GM20431 (cell line): ENCODE results near the gene COL7A1.

ENCODE experiments used
- in situ Hi-C: fragments of 300-500 bp; cut with MseI, MboI; formaldehyde crosslinking; loops from one replicate; pipeline ENCODE4 v1.15.0; 2020; ENCODE audit warnings: low sequenced_read_pairs; ENCODE audit not compliant: unreplicated experiment

COL7A1 gene

DNA sequence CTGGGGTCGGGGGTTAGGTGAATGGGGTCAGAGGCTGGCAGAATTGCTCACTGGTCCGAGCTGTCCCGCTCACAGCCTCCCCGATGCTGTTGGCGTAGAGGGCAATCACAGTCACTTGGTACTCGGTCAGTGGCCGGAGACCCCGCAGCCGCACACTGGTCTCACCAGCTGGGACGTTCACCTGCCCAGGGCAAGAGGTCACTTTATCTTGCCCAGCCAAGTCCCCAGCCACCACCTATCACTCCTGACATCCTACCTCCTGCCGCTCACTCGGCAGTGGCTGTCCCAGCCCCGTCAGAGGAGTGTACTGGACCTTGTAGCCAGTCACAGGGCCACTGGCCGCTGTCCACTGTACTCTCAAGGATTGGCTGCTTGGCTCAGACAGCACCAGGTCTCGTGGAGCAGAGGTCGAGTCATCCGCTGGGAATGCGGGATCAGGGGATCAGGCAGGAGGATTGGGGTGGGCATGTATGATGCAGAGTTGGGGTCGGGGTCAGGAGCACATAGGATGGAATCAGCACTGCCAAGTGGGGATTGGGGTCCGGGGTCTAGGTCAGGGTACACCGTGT is 2.5 kb downstream of the COL7A1 start:
- in situ Hi-C loops, result no loop called here

GRCh38 chr3:48591886-48592518 is 3.1 kb downstream of the COL7A1 start:
- in situ Hi-C loops, result no loop called here

- in situ Hi-C loops, result no loop called here
Observed at GRCh38 chr3:48591436-48591835, 3.7 kb downstream of the COL7A1 start.

GRCh38 chr3:48588230-48588629 is 6.9 kb downstream of the COL7A1 start:
- in situ Hi-C loops, result no loop called here

- in situ Hi-C loops, result no loop called here
Observed at GRCh38 chr3:48587686-48588085, 7.4 kb downstream of the COL7A1 start.

- in situ Hi-C loops, result no loop called here
Observed at GRCh38 chr3:48585411-48585810, 9.7 kb downstream of the COL7A1 start.

DNA sequence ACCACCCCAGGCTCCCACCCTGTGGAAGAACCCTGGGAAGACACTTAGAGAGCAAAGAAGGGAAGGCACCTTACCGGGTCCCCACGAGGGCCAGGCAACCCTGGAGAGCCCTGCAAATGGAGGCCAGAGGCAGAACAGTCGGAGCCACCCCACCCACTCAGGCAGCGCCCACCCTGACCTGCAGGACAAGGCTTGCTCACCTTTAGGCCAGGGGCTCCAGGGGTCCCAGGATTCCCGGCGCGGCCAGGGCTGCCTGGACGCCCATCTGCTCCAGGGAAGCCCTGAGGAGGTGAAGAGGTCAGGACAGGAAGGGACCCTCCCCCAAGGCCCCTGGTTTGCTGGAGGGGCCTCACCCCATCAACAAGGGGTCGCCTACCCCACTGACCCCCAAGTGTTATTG is 10.3 kb downstream of the COL7A1 start:
- in situ Hi-C loops, result no loop called here

- in situ Hi-C loops, result no loop called here
Observed at GRCh38 chr3:48581621-48582481, 13.3 kb downstream of the COL7A1 start.

GRCh38 chr3:48576647-48577046 is 18.5 kb downstream of the COL7A1 start:
- in situ Hi-C loops, result no loop called here

- in situ Hi-C loops, result no loop called here
Observed at GRCh38 chr3:48575366-48575765, 19.8 kb downstream of the COL7A1 start.

- in situ Hi-C loops, result no loop called here
Observed at GRCh38 chr3:48573973-48574585, 21.1 kb downstream of the COL7A1 start.

- in situ Hi-C loops, result no loop called here
Observed at GRCh38 chr3:48572517-48572916, 22.6 kb downstream of the COL7A1 start.

DNA sequence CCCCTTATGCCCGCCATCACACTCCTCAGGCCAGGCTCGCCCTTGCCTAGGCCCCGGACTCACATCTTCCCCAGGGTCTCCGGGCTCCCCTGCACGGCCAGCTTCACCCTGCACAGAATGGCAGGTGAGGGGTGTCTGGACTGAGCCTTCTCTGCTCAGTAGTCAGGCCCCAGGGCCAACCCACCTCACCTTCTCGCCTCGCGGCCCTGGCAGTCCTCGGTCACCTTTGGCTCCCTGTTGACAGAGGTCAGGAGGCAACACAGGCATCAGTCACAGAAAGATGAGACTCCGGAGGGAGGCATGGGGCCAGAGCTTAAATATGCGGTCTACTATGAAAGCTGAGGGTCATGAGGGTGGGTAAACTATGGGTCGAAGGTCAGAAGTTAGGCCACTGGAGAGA is 23.2 kb downstream of the COL7A1 start:
- in situ Hi-C loops, result no loop called here

GRCh38 chr3:48569808-48570450 is 25.2 kb downstream of the COL7A1 start:
- in situ Hi-C loops, result no loop called here

DNA sequence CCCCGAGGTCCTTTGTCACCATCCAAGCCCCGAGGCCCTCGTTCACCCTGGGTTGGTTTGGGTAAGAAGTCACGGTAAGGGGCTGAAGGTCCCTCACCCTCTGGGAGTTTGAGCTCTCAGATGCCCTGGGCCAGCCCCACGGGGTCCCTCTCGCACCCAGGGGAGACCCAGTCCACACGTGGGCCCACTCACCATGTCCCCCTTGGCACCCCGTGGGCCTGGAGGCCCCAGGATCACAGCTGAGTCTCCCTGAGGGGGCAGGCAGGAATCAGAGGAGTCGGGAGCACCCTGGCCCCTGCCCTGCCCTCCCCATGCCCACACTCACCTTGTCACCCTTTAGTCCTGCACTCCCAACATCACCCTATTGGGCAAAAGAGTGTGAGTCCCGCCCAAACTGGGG is 25.7 kb downstream of the COL7A1 start:
- in situ Hi-C loops, result no loop called here

DNA sequence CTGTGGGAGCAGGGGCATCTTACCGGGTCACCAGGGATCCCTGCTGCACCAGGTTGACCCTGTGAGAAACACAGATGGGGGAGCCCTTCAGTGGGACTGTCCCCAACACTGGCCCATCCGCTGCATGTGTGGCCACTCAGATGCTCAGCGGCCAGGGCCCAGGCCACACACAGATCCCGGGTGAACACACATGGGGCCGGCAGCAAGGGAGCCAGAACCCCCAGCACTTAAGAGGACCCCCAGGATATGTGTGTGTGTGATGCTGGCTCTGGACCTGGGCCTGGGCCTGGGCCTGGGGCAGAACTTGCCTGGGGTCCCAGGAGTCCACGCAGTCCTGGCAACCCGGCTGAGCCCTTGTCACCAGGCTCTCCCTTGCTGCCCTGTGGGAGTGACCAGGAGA is 26.7 kb downstream of the COL7A1 start:
- in situ Hi-C loops, result no loop called here

DNA sequence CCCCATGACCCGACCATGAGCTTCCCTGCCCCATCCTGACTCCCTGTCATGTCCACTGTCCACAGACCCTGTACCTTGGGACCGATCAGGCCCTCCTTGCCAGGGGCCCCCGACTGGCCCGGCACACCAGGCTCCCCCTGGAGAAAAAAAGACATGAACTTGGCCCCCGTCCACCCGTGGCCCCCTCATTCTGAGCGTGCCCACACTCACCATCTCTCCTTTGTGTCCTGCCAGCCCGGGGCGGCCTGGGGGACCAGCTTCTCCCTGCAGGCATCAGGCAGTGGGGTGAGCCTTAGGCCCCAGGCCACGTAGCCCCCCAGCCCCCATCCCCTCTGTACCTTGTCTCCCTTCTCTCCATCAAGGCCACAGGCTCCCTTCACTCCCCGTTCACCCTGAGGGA is 27.6 kb downstream of the COL7A1 start:
- in situ Hi-C loops, result no loop called here

GRCh38 chr3:48567090-48567489 is 28.0 kb downstream of the COL7A1 start:
- in situ Hi-C loops, result no loop called here

DNA sequence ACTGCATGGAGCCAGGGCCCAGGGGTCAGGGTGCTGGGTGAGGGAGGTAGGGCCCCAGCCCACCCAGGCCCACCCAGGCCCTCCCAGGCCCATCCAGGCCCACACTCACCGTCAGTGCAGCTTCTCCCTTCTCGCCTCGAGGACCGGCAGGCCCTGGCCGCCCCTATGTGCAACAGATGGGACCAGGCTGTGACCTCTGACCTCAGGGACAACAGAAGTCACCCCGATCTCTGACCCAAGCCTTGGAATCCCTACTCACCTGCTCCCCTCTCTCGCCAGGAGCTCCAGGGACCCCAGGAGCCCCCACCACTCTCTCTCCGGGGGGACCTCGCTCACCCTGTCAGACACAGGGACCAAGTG is 28.7 kb downstream of the COL7A1 start:
- in situ Hi-C loops, result no loop called here

DNA sequence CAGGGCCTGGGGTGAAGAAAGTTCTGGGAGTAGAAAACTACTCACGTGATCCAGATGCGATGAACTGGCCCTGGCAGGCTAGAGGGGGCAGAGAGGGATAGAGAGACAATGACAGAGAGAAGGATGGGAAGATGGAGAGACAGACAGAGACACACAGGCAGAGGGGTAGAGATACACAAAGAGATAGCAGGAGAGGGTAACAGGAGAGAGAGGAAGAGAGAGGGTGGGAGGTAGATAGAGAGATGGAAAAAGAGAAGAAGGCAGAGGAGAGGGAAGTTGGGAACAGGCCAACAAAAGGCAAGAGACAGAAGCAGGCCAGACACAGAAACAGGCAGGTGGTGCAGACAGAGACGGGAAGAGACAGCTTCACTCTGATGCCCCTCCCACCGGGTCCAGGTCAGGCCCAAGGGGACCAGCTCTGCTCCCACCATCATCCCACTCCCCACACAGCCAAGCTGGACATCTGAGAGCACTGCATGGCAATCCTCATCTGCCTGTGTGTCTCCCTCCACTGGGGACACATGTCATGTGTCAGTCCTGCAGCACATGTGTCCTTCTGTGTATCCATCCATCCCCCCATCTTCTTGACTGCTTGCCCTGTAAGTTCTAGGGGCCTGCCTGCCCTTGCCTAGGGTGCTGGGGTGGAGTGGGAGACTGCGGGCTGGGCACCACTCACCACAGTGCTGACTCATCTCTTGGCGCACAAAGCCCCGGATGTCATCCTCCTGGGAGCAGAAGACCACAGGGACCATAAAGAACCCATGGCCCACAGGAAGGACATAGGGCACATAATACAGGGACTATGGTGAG is 29.3 kb downstream of the COL7A1 start:
- in situ Hi-C loops, result no loop called here
